Uterus (tissue), 4 donors: ENCODE measurements around the gene MICAL1. TPM values are rescaled to one million over a fixed set of nuclear protein-coding genes. Genes with fewer than 3 reads are reported as not detected.

ENCODE experiments used
- DNase-seq, 2 donors: peaks; one replicate each; pipeline ENCODE4 v3.0.0-alpha.2; 2019 to 2020
- H3K27ac ChIP-seq, 2 donors: fragments of 200-600 bp; sonication (generic); 1 replicate in 1 of 2; 2 replicates in 1 of 2; pipeline ENCODE4 v1.5.1; 2016 to 2018
- H3K27me3 ChIP-seq, 2 donors: fragments of 200-600 bp; sonication (generic); one replicate each; pipeline ENCODE4 v1.5.1; 2018 to 2019; ENCODE audit warnings: control low read depth in 1 of 2
- H3K36me3 ChIP-seq, 2 donors: fragments of 200-600 bp; sonication (generic); one replicate each; pipeline ENCODE4 v1.5.1; 2019; ENCODE audit warnings: control low read depth in 1 of 2
- H3K4me1 ChIP-seq, 2 donors: fragments of 200-600 bp; sonication (generic); one replicate each; pipeline ENCODE4 v1.5.1; 2018 to 2019; ENCODE audit warnings: control low read depth in 1 of 2
- H3K4me3 ChIP-seq, 2 donors: fragments of 200-600 bp; sonication (generic); 1 replicate in 1 of 2; 2 replicates in 1 of 2; pipeline ENCODE4 v1.5.1; 2018 to 2019; ENCODE audit warnings: mild to moderate bottlenecking in 1 of 2
- H3K9me3 ChIP-seq, 2 donors: fragments of 200-600 bp; sonication (generic); one replicate each; pipeline ENCODE4 v1.5.1; 2019; ENCODE audit warnings: control low read depth in 1 of 2
- CTCF ChIP-seq, 4 experiments: fragments of 200-600 bp in 2 of 4; fragments of 450-650 bp in 2 of 4; sonication (generic) in 2 of 4; IDR thresholded peaks; one replicate each; pipeline ENCODE4 v1.5.1; 2016 to 2019; ENCODE audit warnings: antibody characterized with exemption in 4 of 4, mild to moderate bottlenecking in 2 of 4, moderate library complexity in 1 of 4
- POLR2A ChIP-seq, 2 donors: fragments of 450-650 bp; IDR thresholded peaks; one replicate each; pipeline ENCODE4 v1.6.1; 2016; ENCODE audit warnings: antibody characterized with exemption in 2 of 2, mild to moderate bottlenecking in 1 of 2, moderate library complexity in 1 of 2
- intact Hi-C: fragments of 100-400 bp; cut with DNase I; formaldehyde crosslinking; loops from one replicate; pipeline ENCODE4 v1.15.1; 2023; ENCODE audit warnings: low total_unique reads
- total RNA-seq, 4 donors: library from RNA; depleted of rRNA in 3 of 4; stranded (reverse); fragments of >200 nt in 3 of 4; gene quantifications; one replicate each; pipeline versions ENCODE4 v1.1.0 to v1.2.4, GENCODE V29; 2014 to 2023
- donor health status: DM: yes; HTN: yes; CAD: no.

MICAL1 gene
- total RNA-seq, 4 donors from 2014 or later: 27.2 to 46.1 (median 36.2) TPM

GRCh38 chr6:109448615-109449014, 7.0 kb downstream of the MICAL1 start:
- no peak overlapping the region for H3K4me3 ChIP-seq
- H3K36me3 ChIP-seq: no peaks in the 10 kb centered on the region
- intact Hi-C loops: no loop called here
- TF ChIP-seq POLR2A (IDR thresholded peaks at IDR 0.05): no peak
- no peak for TF ChIP-seq CTCF (IDR thresholded peaks at IDR 0.05)
- no peaks in the 10 kb centered on the region for H3K27me3 ChIP-seq
- no peaks in the 10 kb centered on the region for H3K4me1 ChIP-seq
- DNase-seq: no peak
- H3K27ac ChIP-seq: no peak overlapping the region
- H3K9me3 ChIP-seq: no peaks in the 10 kb centered on the region

- DNase-seq: no peak
- Histone ChIP-seq H3K36me3 (no peaks in the 10 kb centered on the region), H3K4me1 (no peaks in the 10 kb centered on the region), H3K27ac (no peak overlapping the region), H3K9me3 (no peaks in the 10 kb centered on the region), H3K27me3 (no peaks in the 10 kb centered on the region), H3K4me3 (no peak overlapping the region)
- TF ChIP-seq POLR2A (IDR thresholded peaks at IDR 0.05) (no peak), CTCF (IDR thresholded peaks at IDR 0.05) (no peak)
- intact Hi-C loops: no loop called here
These were observed 7.6 kb downstream of the MICAL1 start for GRCh38 chr6:109447878-109448555.

GRCh38 chr6:109447087-109447486, 8.5 kb downstream of the MICAL1 start:
- Histone ChIP-seq H3K36me3 (no peaks in the 10 kb centered on the region), H3K27me3 (no peaks in the 10 kb centered on the region), H3K4me1 (no peaks in the 10 kb centered on the region), H3K4me3 (no peak overlapping the region), H3K27ac (no peak overlapping the region), H3K9me3 (no peaks in the 10 kb centered on the region)
- intact Hi-C loops: no loop called here
- no peak for DNase-seq
- no peak for TF ChIP-seq POLR2A (IDR thresholded peaks at IDR 0.05)
- no peak for TF ChIP-seq CTCF (IDR thresholded peaks at IDR 0.05)

- H3K36me3 ChIP-seq: no peaks in the 10 kb centered on the region
These were observed 9.0 kb downstream of the MICAL1 start for GRCh38 chr6:109446541-109446940.

More at GRCh38 chr6:109446541-109446940, 9.0 kb downstream of the MICAL1 start:
- intact Hi-C loops: no loop called here
- H3K27me3 ChIP-seq: no peaks in the 10 kb centered on the region
- DNase-seq: no peak
- TF ChIP-seq POLR2A (IDR thresholded peaks at IDR 0.05) (no peak), CTCF (IDR thresholded peaks at IDR 0.05) (no peak)
- H3K9me3 ChIP-seq: no peaks in the 10 kb centered on the region
- H3K4me1 ChIP-seq: no peaks in the 10 kb centered on the region
- no peak overlapping the region for H3K4me3 ChIP-seq
- H3K27ac ChIP-seq: no peak overlapping the region
